ENCODE measurements around the gene CPNE9.

Gene CPNE9

GRCh38 chr3:9732740-9733115 lies 29.1 kb downstream of the CPNE9 start:
- in situ Hi-C loops (cut with HindIII; ENCODE audit: low sequenced_read_pairs), result no loop called here

- in situ Hi-C loops (cut with HindIII; ENCODE audit: low sequenced_read_pairs), result loop anchor here (5.0 kb wide), 2 partner anchors 45 to 70 kb away; no protein-coding TSS in a partner anchor
These were observed 33.2 kb downstream of the CPNE9 start for GRCh38 chr3:9736831-9737230.

DNA sequence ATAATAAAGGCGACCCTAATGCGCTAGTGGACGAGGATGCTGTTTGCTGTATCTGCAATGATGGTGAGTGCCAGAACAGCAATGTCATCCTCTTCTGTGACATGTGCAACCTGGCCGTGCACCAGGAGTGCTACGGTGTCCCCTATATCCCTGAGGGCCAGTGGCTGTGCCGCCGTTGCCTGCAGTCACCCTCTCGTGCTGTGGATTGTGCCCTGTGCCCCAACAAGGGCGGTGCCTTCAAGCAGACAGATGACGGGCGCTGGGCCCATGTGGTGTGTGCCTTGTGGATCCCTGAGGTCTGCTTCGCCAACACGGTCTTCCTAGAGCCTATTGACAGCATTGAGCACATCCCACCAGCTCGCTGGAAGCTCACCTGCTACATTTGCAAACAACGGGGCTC lies 35.5 kb downstream of the CPNE9 start:
- in situ Hi-C loops (cut with HindIII; ENCODE audit: low sequenced_read_pairs), result loop anchor here (5.0 kb wide), 2 partner anchors 47 to 68 kb away; no protein-coding TSS in a partner anchor

DNA sequence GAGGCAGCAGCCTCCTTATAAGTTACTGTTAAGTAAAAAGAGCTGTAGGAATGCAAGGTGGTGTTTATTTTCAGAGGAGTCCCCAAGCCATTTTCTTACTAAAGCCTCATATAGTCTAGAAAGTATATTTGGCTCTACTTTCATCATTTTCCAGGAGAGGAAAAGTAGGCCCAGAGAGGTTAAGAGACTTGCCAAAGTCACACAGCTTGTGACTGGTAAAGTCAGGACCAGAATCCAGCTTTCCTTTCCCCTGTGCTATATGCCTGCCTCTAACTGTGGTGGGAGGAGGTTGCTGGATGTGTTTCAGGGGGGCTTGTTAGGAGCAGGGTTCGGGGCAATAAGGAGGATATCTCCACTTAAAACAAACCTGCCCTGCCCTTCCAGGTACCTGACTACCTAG lies 38.9 kb downstream of the CPNE9 start:
- in situ Hi-C loops (cut with HindIII; ENCODE audit: low sequenced_read_pairs), result no loop called here

- in situ Hi-C loops (cut with HindIII; ENCODE audit: low sequenced_read_pairs), result no loop called here
These were observed 39.9 kb downstream of the CPNE9 start for GRCh38 chr3:9743548-9743947.

GRCh38 chr3:9744162-9744561 lies 40.5 kb downstream of the CPNE9 start:
- in situ Hi-C loops (cut with HindIII; ENCODE audit: low sequenced_read_pairs), result no loop called here

DNA sequence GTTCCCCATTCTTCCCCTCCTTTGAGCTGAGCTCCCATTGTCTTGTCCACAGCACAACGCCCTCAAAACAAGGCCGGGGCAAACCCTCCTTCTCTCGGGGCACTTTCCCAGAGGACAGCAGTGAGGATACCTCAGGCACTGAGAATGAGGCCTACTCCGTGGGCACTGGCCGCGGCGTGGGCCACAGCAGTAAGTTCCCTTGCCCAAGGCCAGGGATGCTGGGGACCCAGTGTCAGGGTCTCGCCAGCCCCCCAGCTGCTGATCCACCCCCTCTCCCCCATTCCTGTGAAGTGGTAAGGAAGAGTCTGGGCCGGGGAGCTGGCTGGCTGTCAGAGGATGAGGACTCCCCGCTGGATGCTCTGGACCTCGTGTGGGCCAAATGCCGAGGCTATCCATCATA lies 41.9 kb downstream of the CPNE9 start:
- in situ Hi-C loops (cut with HindIII; ENCODE audit: low sequenced_read_pairs), result no loop called here

DNA sequence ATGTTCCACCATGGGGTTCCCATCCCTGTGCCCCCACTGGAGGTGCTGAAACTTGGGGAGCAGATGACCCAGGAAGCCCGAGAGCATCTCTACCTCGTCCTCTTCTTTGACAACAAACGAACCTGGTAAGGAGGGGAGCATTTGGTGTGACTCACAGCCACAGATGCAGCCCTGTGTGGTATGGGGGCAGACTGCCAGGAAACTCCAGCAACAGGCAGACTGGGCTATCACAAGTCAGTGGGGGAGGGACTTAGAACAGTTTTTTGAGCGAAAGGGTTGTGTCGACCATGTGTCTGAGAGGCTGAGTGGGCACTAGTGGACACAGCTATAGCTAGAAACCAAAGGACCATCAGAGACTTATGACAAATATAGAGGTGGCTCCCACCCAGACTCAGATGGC lies 42.7 kb downstream of the CPNE9 start:
- in situ Hi-C loops (cut with HindIII; ENCODE audit: low sequenced_read_pairs), result no loop called here

- in situ Hi-C loops (cut with HindIII; ENCODE audit: low sequenced_read_pairs), result no loop called here
These were observed 43.6 kb downstream of the CPNE9 start for GRCh38 chr3:9747267-9747666.

DNA sequence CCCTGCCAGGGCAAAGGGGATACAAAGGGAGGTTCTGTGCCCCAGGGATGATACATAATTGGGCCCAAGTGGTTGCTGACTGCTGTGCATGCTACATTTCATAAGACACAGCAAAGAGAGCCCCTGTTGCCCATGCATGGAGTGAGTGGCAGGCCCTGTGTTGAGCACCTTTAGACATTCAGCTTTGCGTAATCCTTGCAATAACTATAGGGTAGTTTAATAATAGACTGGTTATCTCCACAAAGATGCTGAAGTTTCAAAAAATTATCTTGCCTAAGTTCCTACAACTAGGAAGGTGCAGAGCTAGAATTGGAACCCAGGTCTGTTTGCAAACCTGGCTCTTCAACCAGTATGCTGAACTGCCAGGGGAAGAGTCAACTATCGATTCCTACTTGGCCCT lies 44.4 kb downstream of the CPNE9 start:
- in situ Hi-C loops (cut with HindIII; ENCODE audit: low sequenced_read_pairs), result no loop called here

DNA sequence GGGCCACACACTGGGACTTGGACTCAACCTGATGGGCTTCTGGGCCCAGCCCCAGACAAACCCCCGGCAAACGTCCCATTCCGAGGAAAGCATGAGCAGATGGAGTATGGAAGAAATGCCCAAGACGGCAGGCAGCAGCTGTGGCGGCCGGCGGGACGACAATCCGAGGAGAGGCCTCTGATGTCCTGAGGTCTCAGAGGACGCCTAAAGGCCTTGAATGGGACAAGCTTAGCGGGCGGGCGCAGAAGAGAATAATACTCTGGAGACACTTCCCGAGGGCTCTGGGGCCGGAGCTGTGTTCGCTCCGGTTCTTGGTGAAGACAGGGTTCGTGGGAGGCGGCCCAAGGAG lies 45.6 kb downstream of the CPNE9 start:
- in situ Hi-C loops (cut with HindIII; ENCODE audit: low sequenced_read_pairs), result no loop called here

GRCh38 chr3:9749645-9750555 lies 46.3 kb downstream of the CPNE9 start, which contains the start of gene OGG1:
Gene OGG1, plus strand, starts transcription at chr3:9749952. Its CDS starts 335 bp downstream, at chr3:9750287.
- in situ Hi-C loops (cut with HindIII; ENCODE audit: low sequenced_read_pairs), result no loop called here

- in situ Hi-C loops (cut with HindIII; ENCODE audit: low sequenced_read_pairs), result no loop called here
These were observed 47.2 kb downstream of the CPNE9 start for GRCh38 chr3:9750556-9751411.

DNA sequence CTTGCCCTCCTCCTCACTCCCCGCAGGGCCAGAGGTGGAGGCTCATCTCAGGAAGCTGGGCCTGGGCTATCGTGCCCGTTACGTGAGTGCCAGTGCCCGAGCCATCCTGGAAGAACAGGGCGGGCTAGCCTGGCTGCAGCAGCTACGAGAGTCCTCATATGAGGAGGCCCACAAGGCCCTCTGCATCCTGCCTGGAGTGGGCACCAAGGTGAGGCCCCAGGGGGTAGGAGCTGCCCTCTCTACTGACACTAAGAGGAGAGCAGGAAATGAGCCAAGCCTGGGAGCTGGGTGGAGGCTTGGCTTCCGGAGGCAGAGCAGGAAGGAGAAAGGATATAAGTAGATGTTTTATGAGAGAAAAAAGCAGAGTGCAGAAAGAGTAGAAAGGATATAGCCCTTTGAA lies 51.0 kb downstream of the CPNE9 start:
- in situ Hi-C loops (cut with HindIII; ENCODE audit: low sequenced_read_pairs), result no loop called here

DNA sequence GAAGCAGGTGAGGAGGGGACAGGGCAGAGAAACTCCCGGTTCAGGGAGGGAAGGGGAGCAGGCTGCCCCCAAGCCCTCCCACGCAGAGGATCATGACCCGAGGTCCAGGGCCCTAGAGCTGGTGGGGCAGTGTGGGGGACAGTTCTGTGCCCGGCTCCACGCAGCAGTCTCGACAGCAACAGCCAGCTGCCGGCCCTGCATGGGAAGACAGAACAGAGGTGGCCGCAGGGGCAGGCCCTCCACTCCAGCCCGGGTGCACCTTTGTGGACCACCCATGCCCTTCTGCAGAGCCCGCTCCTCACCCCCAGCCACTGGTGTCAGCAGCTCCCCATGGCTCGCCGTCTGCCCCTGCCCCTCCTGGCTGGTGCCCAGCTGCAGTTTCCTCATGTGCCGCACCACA lies 53.8 kb downstream of the CPNE9 start:
- in situ Hi-C loops (cut with HindIII; ENCODE audit: low sequenced_read_pairs), result no loop called here

GRCh38 chr3:9760779-9761505 lies 57.3 kb downstream of the CPNE9 start:
- in situ Hi-C loops (cut with HindIII; ENCODE audit: low sequenced_read_pairs), result no loop called here

- in situ Hi-C loops (cut with HindIII; ENCODE audit: low sequenced_read_pairs), result no loop called here
These were observed 58.3 kb downstream of the CPNE9 start for GRCh38 chr3:9761919-9762318.

DNA sequence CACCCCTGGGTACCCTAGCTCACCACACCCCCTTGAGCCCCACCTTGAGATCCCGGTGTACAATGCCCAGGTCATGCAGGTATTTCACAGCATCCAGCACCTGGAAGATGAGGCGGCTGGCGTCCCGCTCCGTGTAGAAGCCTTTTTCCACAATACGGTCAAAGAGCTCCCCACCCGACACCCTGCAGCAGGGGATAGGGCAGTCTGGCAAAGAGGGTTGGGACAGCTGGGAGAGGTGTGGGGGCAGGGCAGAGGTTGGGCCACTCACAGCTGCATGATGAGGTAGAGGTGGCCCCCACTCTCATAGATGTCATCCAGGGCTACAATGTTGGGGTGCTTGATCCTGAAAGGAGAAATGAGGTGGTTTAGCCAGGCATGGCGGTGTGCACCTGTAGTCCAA lies 59.2 kb downstream of the CPNE9 start:
- in situ Hi-C loops (cut with HindIII; ENCODE audit: low sequenced_read_pairs), result no loop called here

- in situ Hi-C loops (cut with HindIII; ENCODE audit: low sequenced_read_pairs), result no loop called here
These were observed 62.2 kb downstream of the CPNE9 start for GRCh38 chr3:9765865-9766264.

GRCh38 chr3:9767418-9767817 lies 63.8 kb downstream of the CPNE9 start:
- in situ Hi-C loops (cut with HindIII; ENCODE audit: low sequenced_read_pairs), result no loop called here

DNA sequence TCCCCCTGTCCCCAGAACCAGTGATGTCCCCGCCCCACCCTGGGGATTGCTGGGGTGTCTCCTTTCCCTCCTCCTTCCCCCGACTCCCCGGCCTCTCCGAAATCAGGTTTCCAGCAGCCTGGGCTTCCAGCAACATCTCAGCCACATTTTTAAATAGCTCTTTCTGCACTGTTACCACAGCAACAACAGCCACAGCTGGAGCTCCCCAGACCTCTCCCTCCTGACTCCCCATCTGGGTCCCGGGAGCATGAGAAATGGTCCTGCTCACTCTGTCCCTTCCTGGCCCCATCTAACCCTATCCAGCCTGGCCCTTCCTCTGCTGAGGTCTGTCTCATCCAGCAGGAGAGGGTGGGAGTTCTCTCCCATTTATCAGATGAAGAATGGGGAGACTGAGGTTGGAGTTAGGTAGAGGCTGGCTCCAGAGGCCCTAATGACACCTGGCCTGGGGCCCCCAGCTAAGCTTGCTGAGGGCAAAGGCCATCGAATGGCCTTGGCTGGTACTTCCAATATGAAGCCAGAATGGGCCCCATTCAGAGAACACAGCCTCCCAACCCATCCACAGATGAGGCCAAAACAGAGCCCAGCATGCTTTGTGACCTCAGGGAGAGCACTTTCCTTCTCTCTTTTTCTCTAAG lies 64.6 kb downstream of the CPNE9 start:
- in situ Hi-C loops (cut with HindIII; ENCODE audit: low sequenced_read_pairs), result no loop called here
